Loucy (cell line): Measurements from ENCODE around the gene ANP32B.

ENCODE experiments used
- H2AFZ ChIP-seq: fragments of 200-600 bp; sonication (generic); 2 replicates; pipeline ENCODE4 v1.6.0; 2016; ENCODE audit warnings: antibody characterized with exemption, mild to moderate bottlenecking, low read length, moderate library complexity
- H3F3A ChIP-seq: fragments of 200-600 bp; 2 replicates; pipeline ENCODE4 v1.6.0; 2016; ENCODE audit warnings: antibody characterized with exemption, low read depth, mild to moderate bottlenecking
- H3K27me3 ChIP-seq: fragments of 200-600 bp; sonication (generic); 2 replicates; pipeline ENCODE4 v1.6.1; 2014; ENCODE audit warnings: low read length, mild to moderate bottlenecking; ENCODE audit not compliant: insufficient read depth, poor library complexity, severe bottlenecking
- H3K36me3 ChIP-seq: fragments of 200-600 bp; sonication (generic); 2 replicates; pipeline ENCODE4 v1.6.1; 2016; ENCODE audit warnings: low read length; ENCODE audit not compliant: insufficient read depth
- H3K4me1 ChIP-seq: fragments of 200-600 bp; sonication (generic); 2 replicates; pipeline ENCODE4 v1.5.1; 2014; ENCODE audit warnings: low read length, mild to moderate bottlenecking; ENCODE audit not compliant: insufficient read depth, poor library complexity, severe bottlenecking
- H3K4me2 ChIP-seq: fragments of 200-600 bp; sonication (generic); 2 replicates; pipeline ENCODE4 v1.6.0; 2014; ENCODE audit warnings: antibody characterized with exemption, low read length, low read depth, mild to moderate bottlenecking; ENCODE audit not compliant: poor library complexity, severe bottlenecking
- H3K4me3 ChIP-seq: fragments of 200-600 bp; sonication (generic); 2 replicates; pipeline ENCODE4 v1.5.1; 2014; ENCODE audit warnings: low read length, mild to moderate bottlenecking, mixed read lengths; ENCODE audit not compliant: poor library complexity, severe bottlenecking
- H3K79me2 ChIP-seq: fragments of 200-600 bp; sonication (generic); 2 replicates; pipeline ENCODE4 v1.6.1; 2014; ENCODE audit warnings: low read length; ENCODE audit not compliant: insufficient read depth
- H3K9ac ChIP-seq: fragments of 200-600 bp; sonication (generic); 2 replicates; pipeline ENCODE4 v1.6.0; 2014; ENCODE audit warnings: mild to moderate bottlenecking, low read depth, low read length, moderate library complexity; ENCODE audit not compliant: poor library complexity, severe bottlenecking
- H3K9me2 ChIP-seq: fragments of 200-600 bp; sonication (generic); replicated peaks from 2 replicates; pipeline ENCODE4 v1.6.1; 2016; ENCODE audit warnings: low read depth, low read length, mixed read lengths
- H3K9me3 ChIP-seq: fragments of 200-600 bp; sonication (generic); 2 replicates; pipeline ENCODE4 v1.6.1; 2014; ENCODE audit warnings: mild to moderate bottlenecking, antibody characterized with exemption, low read length, low read depth; ENCODE audit not compliant: insufficient read depth
- H4K20me1 ChIP-seq: fragments of 200-600 bp; sonication (generic); 2 replicates; pipeline ENCODE4 v1.6.0; 2014; ENCODE audit warnings: antibody characterized with exemption, low read length, mild to moderate bottlenecking; ENCODE audit not compliant: insufficient read depth, poor library complexity, severe bottlenecking
- CTCF ChIP-seq: fragments of 200-600 bp; sonication (generic); conservative IDR thresholded peaks from 2 replicates; pipeline ENCODE4 v1.5.1; 2014; ENCODE audit warnings: mild to moderate bottlenecking, antibody characterized with exemption, low read length
- EZH2phosphoT487 ChIP-seq: fragments of 200-600 bp; IDR thresholded peaks from 2 replicates; pipeline ENCODE4 v1.6.1; 2018; ENCODE audit warnings: antibody characterized with exemption, mild to moderate bottlenecking, moderate library complexity, borderline replicate concordance

The ANP32B gene

GRCh38 chr9:97979788-97980478 is 3.2 kb upstream of the ANP32B start:
- peak overlapping the region; percentile 78 for H3K4me2 ChIP-seq
- no peak for TF ChIP-seq EZH2phosphoT487
- TF ChIP-seq CTCF = 0 out of 2 replicates have a peak, but pooled peaks have one; percentile 11
- no peaks in the 10 kb centered on the region for H3K9me3 ChIP-seq
- H2AFZ ChIP-seq = no peak overlapping the region
- H3K79me2 ChIP-seq = peaks cover 53% of the 10 kb centered on the region
- H3F3A ChIP-seq = no peaks in the 10 kb centered on the region
- H3K36me3 ChIP-seq = no peaks in the 10 kb centered on the region
- no peak overlapping the region for H3K4me3 ChIP-seq
- H3K27me3 ChIP-seq = peaks cover 5% of the 10 kb centered on the region
- H3K9me2 ChIP-seq = no peaks in the 10 kb centered on the region
- no peaks in the 10 kb centered on the region for H4K20me1 ChIP-seq
- peaks cover 34% of the 10 kb centered on the region for H3K4me1 ChIP-seq
- no peak overlapping the region for H3K9ac ChIP-seq

GRCh38 chr9:97980479-97980803 is 2.7 kb upstream of the ANP32B start:
- peak overlapping the region; percentile 100 for H3K9ac ChIP-seq
- H3K9me3 ChIP-seq = no peaks in the 10 kb centered on the region
- H3K4me2 ChIP-seq = peak overlapping the region; percentile 78
- peaks cover 56% of the 10 kb centered on the region for H3K79me2 ChIP-seq
- no peak overlapping the region for H2AFZ ChIP-seq
- H3K27me3 ChIP-seq = peaks cover 5% of the 10 kb centered on the region
- no peaks in the 10 kb centered on the region for H3K9me2 ChIP-seq
- TF ChIP-seq CTCF = no peak
- TF ChIP-seq EZH2phosphoT487 = no peak
- H3K4me3 ChIP-seq = no peak overlapping the region
- H3K4me1 ChIP-seq = peaks cover 36% of the 10 kb centered on the region
- no peaks in the 10 kb centered on the region for H3F3A ChIP-seq
- H3K36me3 ChIP-seq = no peaks in the 10 kb centered on the region
- H4K20me1 ChIP-seq = no peaks in the 10 kb centered on the region

GRCh38 chr9:97980918-97981845 is 2.0 kb upstream of the ANP32B start:
- Histone ChIP-seq H3K79me2 (peaks cover 56% of the 10 kb centered on the region), H3K9ac (peak overlapping the region; percentile 100), H3K4me1 (peaks cover 41% of the 10 kb centered on the region), H3K36me3 (no peaks in the 10 kb centered on the region), H3F3A (no peaks in the 10 kb centered on the region), H3K9me3 (no peaks in the 10 kb centered on the region), H3K4me2 (peak overlapping the region; percentile 78), H2AFZ (no peak overlapping the region), H3K9me2 (no peaks in the 10 kb centered on the region), H3K4me3 (peak overlapping the region; percentile 83), H3K27me3 (peaks cover 5% of the 10 kb centered on the region), H4K20me1 (peaks cover 2% of the 10 kb centered on the region)
- TF ChIP-seq CTCF (no peak), EZH2phosphoT487 (no peak)
